Hypothalamus (tissue), 51 donors: ENCODE results near the gene MRPS25.

Experiments
- DNase-seq, 51 donors: peaks; one replicate each; lab custom pipeline; 2025; lab: John Stamatoyannopoulos, UW

Gene MRPS25

DNA sequence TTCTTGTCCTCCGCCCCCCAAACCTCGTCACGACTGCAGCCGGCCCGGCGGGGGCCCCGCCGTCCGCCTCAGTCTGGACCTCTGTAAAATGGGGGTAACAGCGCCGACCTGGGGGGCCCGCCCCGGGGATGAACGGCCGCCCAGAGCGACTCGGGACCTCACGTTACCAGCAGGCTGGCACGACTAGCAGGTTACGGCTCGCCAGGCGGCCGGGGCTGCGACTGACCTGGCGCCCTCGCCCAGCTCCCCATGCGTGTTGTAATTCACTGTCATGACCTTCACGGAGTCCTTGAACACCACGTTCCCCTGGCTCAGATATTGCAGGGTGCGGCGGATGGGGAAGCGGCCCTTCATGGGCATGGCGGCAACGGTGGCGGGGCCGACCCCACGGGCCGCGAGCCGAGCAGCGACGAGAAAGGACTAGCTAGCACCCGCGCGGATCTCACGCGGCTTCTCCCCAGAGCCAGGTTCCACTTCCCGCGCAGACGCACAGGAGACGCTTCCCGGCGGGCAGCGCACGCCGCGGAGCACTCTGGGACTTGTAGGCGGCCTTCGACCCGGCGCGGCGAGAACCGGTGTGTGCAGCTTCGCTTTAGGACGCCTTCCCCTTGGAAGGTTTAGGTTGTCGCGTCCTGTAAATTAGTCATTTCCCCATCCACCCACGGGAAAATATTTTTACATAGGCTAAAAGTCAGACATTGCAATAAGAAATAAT is at the start of gene MRPS25:
MRPS25 (minus strand) TSS at position 481 of the 715 bp plus-strand sequence; CDS start at position 360, 121 bp downstream.
- peak; percentile 22 to 93 (median 79) for DNase-seq

DNA sequence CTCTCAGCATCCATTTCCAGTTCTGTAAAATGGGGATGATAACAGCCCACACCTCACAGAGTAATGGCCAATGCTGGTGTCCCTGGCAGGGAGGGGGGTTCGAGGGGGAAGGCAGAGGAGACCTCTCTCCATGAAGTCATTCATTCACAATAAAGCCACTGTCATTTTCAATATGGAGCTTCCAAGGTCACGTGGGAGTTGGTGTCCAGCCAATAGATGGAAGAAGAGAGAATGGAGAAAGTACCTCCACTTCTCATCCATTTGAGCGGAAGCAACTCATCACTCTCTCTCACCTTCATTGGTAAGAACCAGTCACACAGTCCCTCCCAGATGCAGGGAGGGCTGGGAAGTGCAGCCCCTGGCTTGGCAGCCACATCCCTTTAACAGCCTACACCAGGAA is 48.8 kb upstream of the MRPS25 start:
- DNase-seq, result no peak

DNA sequence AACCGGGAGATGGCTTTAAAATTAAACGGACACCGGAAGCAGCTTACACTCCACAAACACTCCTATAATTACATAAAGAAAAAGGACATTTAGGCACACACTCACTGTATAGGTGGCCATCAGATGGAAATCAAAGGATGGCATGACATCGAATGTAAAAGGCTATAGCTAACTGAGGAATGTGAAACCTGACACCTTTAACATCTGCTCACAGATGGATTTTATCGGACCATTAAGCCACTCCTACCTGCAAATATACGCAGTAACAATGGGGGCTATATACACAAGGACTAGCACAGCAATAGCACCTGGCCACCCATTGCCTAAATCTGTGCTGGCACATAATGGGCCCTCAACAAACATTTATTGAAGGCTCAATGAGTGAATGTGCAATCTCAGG is 48.4 kb upstream of the MRPS25 start:
- DNase-seq, result no peak

GRCh38 chr3:15112011-15112410 is 46.9 kb upstream of the MRPS25 start:
- no peak for DNase-seq

DNA sequence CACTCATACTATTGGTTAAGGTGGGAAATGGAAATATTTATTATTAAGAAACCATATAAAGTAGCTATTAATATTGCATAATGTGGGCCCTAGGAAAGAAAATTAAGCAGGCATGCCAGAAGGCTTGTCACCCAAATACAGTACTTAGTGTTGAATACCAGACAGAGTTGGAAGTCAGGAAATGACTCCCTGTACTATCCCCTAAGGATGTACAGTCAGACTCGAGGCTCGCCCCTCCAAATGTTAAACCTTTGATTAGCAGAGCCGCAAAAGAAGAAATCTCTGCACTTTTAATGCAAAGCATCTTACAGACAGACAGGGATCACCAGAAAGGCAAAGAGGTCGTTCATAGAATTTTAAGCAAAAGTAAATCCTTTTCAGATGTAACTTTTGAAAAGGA is 45.1 kb upstream of the MRPS25 start:
- no peak for DNase-seq

DNA sequence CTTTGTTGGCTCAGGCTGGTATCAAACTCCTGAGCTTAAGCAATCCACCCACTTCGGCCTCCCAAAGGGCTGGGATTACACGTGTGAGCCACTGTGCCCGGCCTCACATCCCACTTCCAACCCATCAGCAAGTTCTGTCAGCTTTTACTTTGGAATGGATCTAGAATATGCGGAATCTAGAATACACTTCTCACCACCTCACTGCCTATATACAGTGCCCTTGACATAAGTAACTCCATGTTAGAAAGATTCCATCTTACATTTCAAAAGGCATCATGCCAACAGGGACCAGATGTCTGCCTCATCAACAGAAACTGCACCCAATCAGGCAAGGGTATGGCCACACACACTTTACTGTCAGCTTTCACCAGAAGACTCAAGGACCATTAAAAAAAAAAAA is 43.8 kb upstream of the MRPS25 start:
- no peak for DNase-seq

DNA sequence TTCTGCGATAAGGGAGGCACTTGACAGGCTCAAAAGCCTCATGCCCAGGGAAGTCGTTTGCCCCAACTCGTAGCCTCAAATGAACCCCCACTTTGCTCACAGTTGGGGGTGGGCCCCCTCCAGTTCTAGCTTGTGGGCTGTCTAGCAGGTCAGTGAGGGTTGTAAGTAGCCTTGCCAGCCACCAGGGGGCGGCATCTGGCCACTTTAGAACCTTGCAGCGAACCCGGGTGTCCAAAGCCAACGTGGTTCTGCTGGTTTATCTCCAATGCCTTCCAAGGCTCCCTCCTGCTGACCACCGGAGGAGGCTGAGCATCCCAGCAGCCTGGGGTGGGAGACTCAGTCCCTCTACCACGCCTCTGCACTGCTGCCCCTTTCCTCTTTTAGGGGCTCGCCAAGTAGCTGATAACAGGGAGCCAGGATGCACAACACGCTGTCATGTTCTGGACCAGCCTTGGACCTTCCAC is 43.0 kb upstream of the MRPS25 start:
- peak in 49 of 51 donors; percentile 3 to 85 (median 55) for DNase-seq

DNA sequence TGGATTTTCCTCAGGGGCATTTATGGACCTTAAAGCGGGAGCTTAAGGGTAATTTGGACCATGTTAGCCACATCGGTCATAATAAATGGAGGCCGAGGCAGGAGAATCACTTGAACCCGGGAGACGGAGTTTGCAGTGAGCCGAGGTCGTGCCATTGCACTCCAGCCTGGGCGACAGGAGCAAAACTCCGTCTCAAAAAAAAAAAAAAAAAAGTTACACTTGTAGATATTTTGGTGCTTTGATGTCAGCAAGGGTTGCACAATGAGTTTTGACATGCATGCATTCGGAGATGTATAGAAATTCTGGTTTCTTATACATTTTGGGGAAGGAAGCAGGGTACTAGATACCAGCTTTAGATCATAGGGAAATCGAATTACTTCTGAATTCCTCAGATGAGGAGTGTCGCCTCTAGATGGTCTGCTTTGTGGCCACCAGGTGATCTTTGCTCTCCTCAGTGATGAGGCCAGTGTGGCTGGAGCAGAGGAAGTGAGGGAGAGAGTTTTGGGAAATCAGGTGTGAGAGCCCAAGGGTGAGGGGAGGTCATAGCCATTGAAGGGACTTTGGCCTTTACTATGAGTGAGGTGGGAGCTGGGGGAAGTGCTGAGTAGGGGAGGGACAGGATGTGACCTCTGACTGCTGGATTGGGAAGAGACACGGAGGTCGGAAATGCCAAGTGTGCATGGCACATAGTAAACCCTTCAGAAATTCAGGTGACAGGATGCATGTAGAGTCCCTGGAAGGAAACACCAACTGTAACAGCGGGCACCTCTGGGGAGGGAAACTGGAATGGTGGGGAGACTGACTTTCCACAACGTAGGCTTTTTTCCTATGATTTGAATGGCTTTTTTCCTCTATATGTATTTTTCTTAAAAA is 42.2 kb upstream of the MRPS25 start:
- no peak for DNase-seq

DNA sequence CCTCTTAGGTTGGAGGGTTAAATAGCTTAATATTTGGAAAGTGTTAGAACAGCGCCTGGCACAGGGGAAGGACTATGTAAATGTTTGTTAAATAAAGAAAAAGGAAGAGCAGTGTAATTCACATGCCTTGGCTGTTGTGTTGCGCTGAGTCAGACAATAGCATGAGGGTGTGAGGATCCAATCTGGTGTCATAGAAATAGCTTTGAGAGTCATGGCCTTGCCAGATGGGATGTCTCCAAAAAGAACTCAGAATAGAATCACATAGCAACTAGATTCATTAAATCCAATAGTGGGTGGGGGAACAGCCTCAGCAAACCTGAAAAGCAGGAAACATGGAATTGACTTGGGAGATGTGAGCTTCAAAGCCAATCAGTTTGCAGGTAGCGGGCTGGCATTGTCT is 37.7 kb upstream of the MRPS25 start:
- DNase-seq, result peak in 3 of 51 donors; percentile 6 to 54 (median 18)

- peak in 43 of 51 donors; percentile 6 to 88 (median 50) for DNase-seq
These were observed 37.1 kb upstream of the MRPS25 start for GRCh38 chr3:15102256-15102655.

GRCh38 chr3:15099364-15100098 is 34.4 kb upstream of the MRPS25 start:
- peak in 17 of 51 donors; percentile 2 to 67 (median 38) for DNase-seq

GRCh38 chr3:15098503-15099363 is 33.6 kb upstream of the MRPS25 start, which contains the start of gene RBSN:
Gene RBSN (minus strand): TSS chr3:15099148. CDS start chr3:15096120, 3,028 bp downstream.
- peak; percentile 59 to 96 (median 93) for DNase-seq

DNA sequence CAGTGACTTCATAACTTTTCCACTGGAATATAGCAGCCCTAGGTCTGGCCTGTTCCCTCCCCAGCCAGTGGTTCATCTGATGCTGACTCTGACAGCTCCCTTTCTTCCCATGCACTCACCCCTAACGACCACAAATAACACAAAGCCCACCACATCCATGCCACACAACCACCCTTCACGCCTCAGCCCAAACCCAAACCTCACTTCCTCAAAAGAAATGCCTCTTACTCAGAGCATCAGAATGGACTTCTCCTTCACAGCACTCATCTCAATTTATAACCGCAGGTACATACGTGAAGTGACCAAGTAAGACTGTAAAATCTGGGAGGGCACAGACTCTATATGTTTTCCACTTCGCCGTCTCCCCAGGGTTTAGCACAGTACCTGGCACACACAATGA is 32.8 kb upstream of the MRPS25 start:
- DNase-seq, result no peak

DNA sequence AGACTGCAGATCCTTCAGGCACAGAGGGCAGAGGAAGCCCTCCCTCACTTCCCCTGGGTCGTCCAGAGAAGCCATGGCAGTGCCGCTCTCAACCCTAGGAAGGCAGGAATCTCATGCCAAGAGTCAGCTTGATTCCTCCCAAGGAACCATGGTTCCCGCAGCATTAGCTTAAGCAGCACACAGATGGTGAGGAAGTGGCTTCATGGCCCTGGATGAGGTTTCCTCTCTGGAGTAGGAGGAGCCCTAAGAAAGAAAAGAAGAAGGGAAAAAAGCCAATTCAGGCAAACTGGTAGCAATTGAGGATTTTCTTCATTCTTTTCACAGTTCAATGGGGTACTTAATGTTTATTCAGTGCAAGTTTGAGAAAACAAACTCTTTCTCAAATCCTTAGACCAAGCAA is 30.9 kb upstream of the MRPS25 start:
- peak in 10 of 51 donors; percentile 2 to 57 (median 11) for DNase-seq

GRCh38 chr3:15094187-15094875 is 29.2 kb upstream of the MRPS25 start:
- DNase-seq, result no peak

DNA sequence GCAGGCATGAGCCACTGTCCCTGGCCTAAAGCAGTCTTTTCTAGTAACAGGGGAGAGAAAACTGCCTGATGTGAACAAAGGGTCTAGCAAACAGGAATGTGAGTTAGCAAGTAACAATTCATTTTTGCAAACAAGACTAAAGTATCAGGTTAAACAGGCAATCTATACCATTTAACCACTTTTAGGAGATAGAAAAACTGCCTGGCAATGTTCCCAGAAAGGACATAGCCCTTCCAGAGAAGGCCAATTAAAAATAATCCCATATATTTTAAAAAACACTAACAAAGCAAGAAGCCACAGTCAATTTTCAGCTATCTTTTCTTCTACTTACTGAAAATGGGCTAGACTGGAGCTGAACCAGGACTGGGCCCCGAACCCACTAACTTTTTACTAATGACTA is 27.6 kb upstream of the MRPS25 start:
- no peak for DNase-seq

DNA sequence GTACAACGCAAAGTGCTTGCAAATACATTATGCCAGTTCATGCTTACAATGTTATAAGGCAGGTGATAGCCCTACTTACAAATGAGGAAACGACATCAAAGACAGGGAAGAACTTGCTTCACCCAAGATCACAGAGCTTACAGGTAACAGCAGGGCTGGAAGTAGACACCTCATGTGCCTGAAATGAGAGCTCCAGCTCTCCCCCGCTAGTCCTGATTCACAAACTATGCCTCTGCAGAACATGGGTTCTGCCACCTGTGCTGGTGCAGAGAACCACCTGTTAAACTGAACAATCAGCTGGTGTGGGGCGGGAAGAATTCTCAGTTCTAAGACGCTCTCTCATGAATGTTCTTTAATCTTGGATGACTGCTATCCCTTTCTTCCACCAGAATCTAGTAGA is 26.5 kb upstream of the MRPS25 start:
- no peak for DNase-seq

- DNase-seq, result no peak
These were observed 24.1 kb upstream of the MRPS25 start for GRCh38 chr3:15089201-15089600.

- no peak for DNase-seq
These were observed 21.6 kb upstream of the MRPS25 start for GRCh38 chr3:15086699-15087098.
